ENCODE data around the gene PRB4. TPM values are rescaled to one million over a fixed set of nuclear protein-coding genes. Genes with fewer than 3 reads are reported as not detected.

The PRB4 gene
- total and polyA plus RNA-seq, 2 of the 8 experiments (the other 6 are each of a cell fraction or from before 2014, with no cell fraction given): not detected

DNA sequence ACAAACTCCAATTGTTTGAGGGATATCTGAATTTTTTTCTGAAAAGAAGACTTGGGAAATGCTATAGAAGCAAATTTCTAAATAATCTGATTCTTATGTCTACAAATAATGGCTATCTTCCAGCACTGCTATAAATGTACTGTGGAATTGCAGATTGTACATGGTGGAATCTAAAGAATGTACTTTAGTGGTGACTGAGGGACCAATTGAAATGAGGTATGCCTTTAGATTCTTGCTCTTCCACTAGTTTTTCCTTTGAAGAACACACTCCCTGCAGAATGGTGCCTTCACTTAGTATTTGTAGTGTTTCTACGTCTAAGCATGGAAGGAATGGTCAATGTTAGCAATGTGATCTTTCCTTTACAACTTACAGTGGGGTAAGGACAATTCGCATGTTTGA lies 11.7 kb upstream of the PRB4 start:
- no peaks in the 10 kb centered on the region for H4K20me1 ChIP-seq (replicated peaks in 1 of 2; ENCODE audit: control insufficient read depth in 1 of 2, insufficient read depth in 2 of 2, low read length in 2 of 2)
- H3K23ac ChIP-seq (ENCODE audit: insufficient read length): no peak overlapping the region
- no peak overlapping the region for H2BK5ac ChIP-seq (ENCODE audit: low read depth, low read length)
- H3K4ac ChIP-seq (replicated peaks; ENCODE audit: insufficient read length, low read depth, low read length): no peak overlapping the region
- no peak overlapping the region for H3K14ac ChIP-seq (ENCODE audit: insufficient read length)
- H3K27ac ChIP-seq (ENCODE audit: low read depth, low read length): no peak overlapping the region
- POLR2A ChIA-PET (ENCODE audit: partially characterized antibody): no interaction called here
- H3K27me3 ChIP-seq (replicated peaks in 1 of 4; ENCODE audit: control insufficient read depth in 3 of 4, extremely low read depth in 1 of 4, insufficient read depth in 3 of 4, low read length in 3 of 4): no peaks in the 10 kb centered on the region
- no peaks in the 10 kb centered on the region for H3K79me2 ChIP-seq (ENCODE audit: control insufficient read depth in 1 of 2, insufficient read depth in 2 of 2, low read length in 2 of 2)
- no peak overlapping the region for H2AK5ac ChIP-seq (ENCODE audit: low read depth, low read length)
- H3K9ac ChIP-seq (replicated peaks in 1 of 4; ENCODE audit: extremely low read depth in 1 of 4, low read depth in 3 of 4, low read length in 3 of 4): no peak overlapping the region
- H3K18ac ChIP-seq (ENCODE audit: extremely low read depth, low read length): no peak overlapping the region
- CTCF ChIA-PET (ENCODE audit: partially characterized antibody): interaction anchor here (1.5 kb wide), 1 partner anchor 164 kb away, joined by 3 read pairs; no protein-coding TSS in a partner anchor
- H3K23me2 ChIP-seq (ENCODE audit: low read depth, low read length): no peaks in the 10 kb centered on the region
- H2BK15ac ChIP-seq (ENCODE audit: low read length): no peak overlapping the region
- H3K56ac ChIP-seq (replicated peaks; ENCODE audit: insufficient read length, low read depth, low read length): no peak overlapping the region
- no peaks in the 10 kb centered on the region for H3K9me3 ChIP-seq (ENCODE audit: insufficient read depth in 2 of 2, low read depth in 1 of 2, low read length in 1 of 2)
- FAIRE-seq: no peak
- no peak overlapping the region for H4K91ac ChIP-seq (replicated peaks; ENCODE audit: insufficient read length, low read length)
- no peak overlapping the region for H3K4me3 ChIP-seq (ENCODE audit: extremely low read depth in 1 of 4, insufficient read depth in 2 of 4, low read depth in 3 of 4, low read length in 4 of 4)
- no peak overlapping the region for H2AFZ ChIP-seq (ENCODE audit: low read length)
- DNase-seq (ENCODE audit: low read depth in 1 of 2, low spot score in 2 of 2): no peak
- H2BK20ac ChIP-seq (ENCODE audit: low read length): no peak overlapping the region
- H4K8ac ChIP-seq (ENCODE audit: extremely low read depth, insufficient read depth, low read length): no peak overlapping the region
- H2BK12ac ChIP-seq (ENCODE audit: low read depth, low read length): no peak overlapping the region
- WGBS, 2 experiments (ENCODE audit: extremely low coverage in 1 of 2, insufficient coverage in 1 of 2, insufficient read length in 1 of 2, insufficient replicate concordance in 2 of 2, low coverage in 1 of 2, low lambda C conversion rate in 2 of 2, missing lambda C conversion rate in 1 of 2): 96% methylated on average over 2 of the region's 2 CpGs; no CpG with 5 or more reads in 1 of the 2 experiments
- no peak for TF ChIP-seq SAP30 (IDR thresholded peaks at IDR 0.05; ENCODE audit: insufficient read depth, insufficient replicate concordance, low read length)
- TF ChIP-seq SP4 (IDR thresholded peaks at IDR 0.05; ENCODE audit: low read length): no peak
- no peak for TF ChIP-seq RNF2 (IDR thresholded peaks at IDR 0.05; ENCODE audit: borderline replicate concordance, low read depth, low read length, missing control alignments, poor library complexity, severe bottlenecking)
- H3K4me2 ChIP-seq (ENCODE audit: insufficient read depth in 1 of 2, low read depth in 2 of 2, low read length in 2 of 2): no peak overlapping the region
- no peaks in the 10 kb centered on the region for H3K4me1 ChIP-seq (replicated peaks in 1 of 4; ENCODE audit: control insufficient read depth in 3 of 4, insufficient read depth in 4 of 4, low read length in 3 of 4)
- no peaks in the 10 kb centered on the region for H3K79me1 ChIP-seq (ENCODE audit: low read depth, low read length)
- H2BK120ac ChIP-seq (replicated peaks; ENCODE audit: low read depth, low read length): no peak overlapping the region
- H4K5ac ChIP-seq (ENCODE audit: insufficient read length, low read depth, low read length): no peak overlapping the region
- H3K36me3 ChIP-seq (ENCODE audit: control insufficient read depth in 2 of 4, insufficient read depth in 4 of 4, low read length in 3 of 4): no peaks in the 10 kb centered on the region

Measured in H1 (cell line).